Measurements from ENCODE around the gene KCNJ11.
"Not testable (repeated sequence)": the region's sequence is repeated elsewhere in the genome, so short reads cannot be mapped to it uniquely, and the experiment has no call there.

KCNJ11 gene

GRCh38 chr11:17388609-17389210 lies at the start of gene KCNJ11:
Gene KCNJ11 (minus strand): TSS chr11:17388659. CDS start chr11:17388091, 568 bp downstream.
- no peak for DNase-seq

GRCh38 chr11:17437366-17437765 lies 48.9 kb upstream of the KCNJ11 start:
- DNase-seq: no peak

GRCh38 chr11:17434108-17434507 lies 45.6 kb upstream of the KCNJ11 start:
- no peak for DNase-seq

GRCh38 chr11:17432002-17432401 lies 43.5 kb upstream of the KCNJ11 start:
- no peak for DNase-seq

- DNase-seq: no peak
Measured at GRCh38 chr11:17431139-17431538, 42.7 kb upstream of the KCNJ11 start.

GRCh38 chr11:17430616-17431015 lies 42.2 kb upstream of the KCNJ11 start:
- DNase-seq: no peak

GRCh38 chr11:17428925-17429324 lies 40.5 kb upstream of the KCNJ11 start:
- no peak for DNase-seq

GRCh38 chr11:17428261-17428660 lies 39.8 kb upstream of the KCNJ11 start:
- no peak for DNase-seq

GRCh38 chr11:17426233-17426632 lies 37.8 kb upstream of the KCNJ11 start:
- not testable (repeated sequence) for DNase-seq

- DNase-seq: no peak
Measured at GRCh38 chr11:17423533-17424310, 35.3 kb upstream of the KCNJ11 start.

- no peak for DNase-seq
Measured at GRCh38 chr11:17421781-17422180, 33.3 kb upstream of the KCNJ11 start.

- DNase-seq: no peak
Measured at GRCh38 chr11:17418444-17419081, 30.1 kb upstream of the KCNJ11 start.

GRCh38 chr11:17416492-17416891 lies 28.0 kb upstream of the KCNJ11 start:
- no peak for DNase-seq

GRCh38 chr11:17415523-17416104 lies 27.2 kb upstream of the KCNJ11 start:
- no peak for DNase-seq

GRCh38 chr11:17414992-17415391 lies 26.5 kb upstream of the KCNJ11 start:
- DNase-seq: no peak

GRCh38 chr11:17414317-17414737 lies 25.9 kb upstream of the KCNJ11 start:
- no peak for DNase-seq

GRCh38 chr11:17413414-17414316 lies 25.2 kb upstream of the KCNJ11 start:
- no peak for DNase-seq

- no peak for DNase-seq
Measured at GRCh38 chr11:17412488-17413180, 24.2 kb upstream of the KCNJ11 start.

GRCh38 chr11:17411418-17411817 lies 23.0 kb upstream of the KCNJ11 start:
- no peak for DNase-seq

- DNase-seq: no peak
Measured at GRCh38 chr11:17410606-17411379, 22.3 kb upstream of the KCNJ11 start.

GRCh38 chr11:17408641-17409040 lies 20.2 kb upstream of the KCNJ11 start:
- DNase-seq: no peak

Measured in stimulated activated naive CD4-positive, alpha-beta T cell (primary cell).